HUES48 (cell line): Measurements from ENCODE around the gene ZNF823.
"Not testable (repeated sequence)": the region's sequence is repeated elsewhere in the genome, so short reads cannot be mapped to it uniquely, and the experiment has no call there.

Experiments
- H3K27ac ChIP-seq: one replicate; pipeline ENCODE4 v1.7.0; 2013; ENCODE audit warnings: low read depth, low read length, inconsistent platforms
- H3K27me3 ChIP-seq: 2 replicates; pipeline ENCODE4 v1.6.1; 2013; ENCODE audit warnings: mild to moderate bottlenecking, low read length; ENCODE audit not compliant: control insufficient read depth, insufficient read depth
- H3K36me3 ChIP-seq: 2 replicates; pipeline ENCODE4 v1.6.1; 2013; ENCODE audit warnings: low read length; ENCODE audit not compliant: control insufficient read depth, insufficient read depth
- H3K4me1 ChIP-seq: 2 replicates; pipeline ENCODE4 v1.6.1; 2013; ENCODE audit warnings: mild to moderate bottlenecking, low read length; ENCODE audit not compliant: control insufficient read depth, insufficient read depth
- H3K4me3 ChIP-seq: 2 replicates; pipeline ENCODE4 v1.5.1; 2013; ENCODE audit warnings: mild to moderate bottlenecking, low read depth, low read length
- H3K9ac ChIP-seq: 2 replicates; pipeline ENCODE4 v1.6.1; 2013; ENCODE audit warnings: mild to moderate bottlenecking, low read depth, low read length, moderate library complexity
- H3K9me3 ChIP-seq: 2 replicates; pipeline ENCODE4 v1.6.1; 2013; ENCODE audit warnings: low read length; ENCODE audit not compliant: control insufficient read depth, insufficient read depth

Gene ZNF823

GRCh38 chr19:11678504-11678903, 60.2 kb downstream of the ZNF823 start:
- Histone ChIP-seq H3K27me3 (peaks cover 7% of the 10 kb centered on the region; the same call in 1 of the 2 replicates), H3K9ac (no peak overlapping the region), H3K9me3 (peaks cover 45% of the 10 kb centered on the region), H3K36me3 (no peaks in the 10 kb centered on the region), H3K4me1 (no peaks in the 10 kb centered on the region), H3K4me3 (no peak overlapping the region), H3K27ac (no peak overlapping the region)

- not testable (repeated sequence) for H3K4me1 ChIP-seq, H3K4me3 ChIP-seq, H3K36me3 ChIP-seq, H3K27ac ChIP-seq, H3K9ac ChIP-seq, H3K27me3 ChIP-seq
- H3K9me3 ChIP-seq: peaks cover 34% of the 10 kb centered on the region; the same call in 1 of the 2 replicates
Observed at GRCh38 chr19:11676661-11677600, 61.8 kb downstream of the ZNF823 start.

- Histone ChIP-seq H3K27ac (no peak overlapping the region), H3K4me3 (no peak overlapping the region), H3K9me3 (peaks cover 28% of the 10 kb centered on the region; the same call in 1 of the 2 replicates), H3K9ac (no peak overlapping the region), H3K36me3 (no peaks in the 10 kb centered on the region), H3K4me1 (no peaks in the 10 kb centered on the region), H3K27me3 (peaks cover 7% of the 10 kb centered on the region; the same call in 1 of the 2 replicates)
Observed at GRCh38 chr19:11675569-11675968, 63.2 kb downstream of the ZNF823 start.

- no peak overlapping the region for H3K27ac ChIP-seq
- peak overlapping the region; percentile 75 for H3K4me3 ChIP-seq
- H3K9ac ChIP-seq: no peak overlapping the region
- H3K9me3 ChIP-seq: peaks cover 13% of the 10 kb centered on the region; the same call in 1 of the 2 replicates
- no peaks in the 10 kb centered on the region for H3K36me3 ChIP-seq
- H3K27me3 ChIP-seq: peaks cover 7% of the 10 kb centered on the region; the same call in 1 of the 2 replicates
- H3K4me1 ChIP-seq: no peaks in the 10 kb centered on the region
Observed at GRCh38 chr19:11674067-11674492, 64.7 kb downstream of the ZNF823 start.

- no peak overlapping the region for H3K9ac ChIP-seq
- H3K27ac ChIP-seq: no peak overlapping the region
- peaks cover 7% of the 10 kb centered on the region; the same call in 1 of the 2 replicates for H3K27me3 ChIP-seq
- H3K36me3 ChIP-seq: no peaks in the 10 kb centered on the region
- H3K4me3 ChIP-seq: peak overlapping the region; percentile 75
- no peaks in the 10 kb centered on the region for H3K4me1 ChIP-seq
- H3K9me3 ChIP-seq: peaks cover 11% of the 10 kb centered on the region; the same call in 1 of the 2 replicates
Observed at GRCh38 chr19:11673608-11674041, 65.1 kb downstream of the ZNF823 start.
